HepG2 (cell line): ENCODE measurements around the gene CACNA2D3. TPM values are rescaled to one million over a fixed set of nuclear protein-coding genes. Genes with fewer than 3 reads are reported as not detected.

ENCODE experiments used
- ATAC-seq: fragments of 200-7000 bp; cut with Tn5 transposase; 3 replicates; pipeline ENCODE4 v1.9.1; 2020; ENCODE audit warnings: mild to moderate bottlenecking, moderate library complexity
- BruUV-seq: library from RNA; stranded (reverse); fragments of 400-500 nt; replicated peaks from 2 replicates; lab custom pipeline; 2021; lab: Mats Ljungman, UMichigan
- CTCF ChIA-PET: fragments of 300-600 bp; formaldehyde crosslinking; extraction: SDS; loops from one replicate; lab custom pipeline; 2021; ENCODE audit warnings: low total read pairs, inconsistent platforms, low intra/inter-chr PET ratio; lab: Yijun Ruan, JAX
- POLR2A ChIA-PET: fragments of 350-600 bp; sonication (Branson Sonifier 250); formaldehyde crosslinking; loops from one replicate; lab custom pipeline; 2020; ENCODE audit warnings: antibody characterized with exemption, inconsistent platforms; lab: Yijun Ruan, JAX
- DNase-seq: peaks from one replicate; pipeline ENCODE4 v3.0.0-alpha.2; 2015; ENCODE audit warnings: low spot score
- FAIRE-seq: peaks from 3 replicates; lab custom pipeline; 2011; peaks lifted over from hg19 to GRCh38; lab: Jason Lieb, UNC
- H2AFZ ChIP-seq: one replicate; pipeline ENCODE4 v1.6.1; 2011; ENCODE audit warnings: low read length, inconsistent platforms
- H3K27ac ChIP-seq: fragments of 300-600 bp; 3 replicates; pipeline ENCODE4 v1.8.0; 2011; ENCODE audit warnings: mixed run types, mild to moderate bottlenecking, mixed read lengths, low read length, inconsistent platforms; ENCODE audit not compliant: insufficient read depth; ENCODE audit errors: extremely low read length
- H3K27me3 ChIP-seq, 2 experiments: fragments of 200-600 bp in 1 of 2; 2 replicates in 1 of 2; 3 replicates in 1 of 2; pipeline versions ENCODE4 v1.6.0 to v1.8.0; 2011; ENCODE audit warnings: low read length in 2 of 2, mild to moderate bottlenecking in 2 of 2, moderate library complexity in 2 of 2, inconsistent platforms in 1 of 2; ENCODE audit not compliant: insufficient read depth in 2 of 2, control insufficient read depth in 1 of 2
- H3K36me3 ChIP-seq, 2 experiments: fragments of 200-600 bp in 1 of 2; replicated peaks in 1 of 2; 2 replicates in 1 of 2; 3 replicates in 1 of 2; pipeline versions ENCODE4 v1.5.1 to v1.8.0; 2011; ENCODE audit warnings: low read length in 2 of 2, inconsistent platforms in 1 of 2; ENCODE audit not compliant: insufficient read depth in 2 of 2, control insufficient read depth in 1 of 2
- H3K4me1 ChIP-seq: 2 replicates; pipeline ENCODE4 v1.5.1; 2012; ENCODE audit warnings: low read length, inconsistent platforms; ENCODE audit not compliant: insufficient read depth
- H3K4me2 ChIP-seq: 2 replicates; pipeline ENCODE4 v1.6.0; 2011; ENCODE audit warnings: low read depth, low read length, inconsistent platforms
- H3K4me3 ChIP-seq, 3 experiments: fragments of 200-600 bp in 1 of 3; sonication (generic), shearing (Covaris generic) in 1 of 3; replicated peaks in 1 of 3; 2 replicates each; pipeline ENCODE4 v1.5.1; 2011 to 2016; ENCODE audit warnings: low read length in 3 of 3, inconsistent platforms in 2 of 3, low read depth in 2 of 3, mild to moderate bottlenecking in 2 of 3, control low read depth in 1 of 3, mixed read lengths in 1 of 3; ENCODE audit not compliant: insufficient read depth in 1 of 3
- H3K79me2 ChIP-seq: one replicate; pipeline ENCODE4 v1.6.1; 2011; ENCODE audit warnings: low read length, inconsistent platforms; ENCODE audit not compliant: insufficient read depth
- H3K9ac ChIP-seq: 2 replicates; pipeline ENCODE4 v1.6.0; 2011; ENCODE audit warnings: mild to moderate bottlenecking, low read depth, low read length, inconsistent platforms; ENCODE audit not compliant: insufficient read depth
- H3K9me3 ChIP-seq: 2 replicates; pipeline ENCODE4 v1.5.1; 2012; ENCODE audit warnings: mild to moderate bottlenecking, low read length
- H4K20me1 ChIP-seq: 2 replicates; pipeline ENCODE4 v1.6.0; 2011; ENCODE audit warnings: inconsistent platforms, mild to moderate bottlenecking, low read length, moderate library complexity; ENCODE audit not compliant: insufficient read depth
- IRF1 ChIP-seq: sonication (generic); formaldehyde crosslinking; IDR thresholded peaks from 2 replicates; pipeline ENCODE4 v1.4.0; 2020; ENCODE audit warnings: low read depth, mild to moderate bottlenecking, missing genetic modification reagents
- NFE2L2 ChIP-seq: fragments of 150-350 bp; IDR thresholded peaks from 2 replicates; pipeline ENCODE4 v1.6.1; 2014; ENCODE audit warnings: low read length
- POGZ ChIP-seq: sonication (generic); formaldehyde crosslinking; IDR thresholded peaks from 2 replicates; pipeline ENCODE4 v1.4.0; 2020; ENCODE audit warnings: mild to moderate bottlenecking, missing genetic modification reagents
- REST ChIP-seq, 2 experiments: IDR thresholded peaks; 2 replicates each; pipeline ENCODE4 v1.6.1; 2011 to 2012; ENCODE audit warnings: low read length in 2 of 2, borderline replicate concordance in 1 of 2, low read depth in 1 of 2, mild to moderate bottlenecking in 1 of 2, moderate library complexity in 1 of 2
- SP5 ChIP-seq: IDR thresholded peaks from 2 replicates; pipeline ENCODE4 v1.6.1; 2016; ENCODE audit warnings: low read depth, borderline replicate concordance
- TAF15 ChIP-seq: fragments of 200-400 bp; formaldehyde crosslinking; IDR thresholded peaks from one replicate; pipeline ENCODE4 v1.6.1; 2018; ENCODE audit warnings: mild to moderate bottlenecking, low read depth, low read length; ENCODE audit not compliant: poor library complexity, severe bottlenecking
- ZBTB44 ChIP-seq: sonication (generic); formaldehyde crosslinking; IDR thresholded peaks from 2 replicates; pipeline ENCODE4 v1.4.0; 2020; ENCODE audit warnings: missing genetic modification reagents
- ZNF275 ChIP-seq: sonication (generic); formaldehyde crosslinking; IDR thresholded peaks from 2 replicates; pipeline ENCODE4 v1.8.0; 2022; ENCODE audit warnings: missing genetic modification reagents, mild to moderate bottlenecking, inconsistent platforms, borderline replicate concordance
- ZNF343 ChIP-seq: sonication (generic); formaldehyde crosslinking; IDR thresholded peaks from 2 replicates; pipeline ENCODE4 v1.4.0; 2020; ENCODE audit warnings: mild to moderate bottlenecking, missing genetic modification reagents
- ZNF431 ChIP-seq: sonication (generic); formaldehyde crosslinking; IDR thresholded peaks from 2 replicates; pipeline ENCODE4 v1.9.0; 2022; ENCODE audit warnings: missing genetic modification reagents, low read depth, mild to moderate bottlenecking, borderline replicate concordance
- ZNF720 ChIP-seq: sonication (generic); formaldehyde crosslinking; IDR thresholded peaks from 2 replicates; pipeline ENCODE4 v1.4.0; 2020; ENCODE audit warnings: missing genetic modification reagents
- WGBS: methylation state at CpG from one replicate; pipeline ENCODE4 v1.1.6; 2017; ENCODE audit warnings: low lambda C conversion rate; 5-methylcytosine and 5-hydroxymethylcytosine counted together
- in situ Hi-C: cut with HindIII; loops from 2 replicates; pipeline ENCODE4 v1.10.0; 2017; ENCODE audit warnings: low pct_unique_long_range_greater_than_20kb; ENCODE audit not compliant: extremely low pct_ligation_motif_present
- intact Hi-C: fragments of 100-400 bp; cut with micrococcal nuclease; formaldehyde crosslinking; loops from one replicate; pipeline ENCODE4 v1.10.0; 2022; ENCODE audit not compliant: unreplicated experiment
- polyA plus RNA-seq, 8 experiments: library from polyadenylated mRNA; depleted of rRNA in 3 of 8; stranded (reverse) in 7 of 8; unstranded in 1 of 8; fragments of >200 nt; fragmentation: Illumina TruSeq in 4 of 8; extraction: Trizol in 4 of 8; gene quantifications; 2 replicates each; pipeline versions ENCODE4 v1.2.1 to v1.2.3, GENCODE V29; 2011 to 2016; ENCODE audit warnings: low read depth in 4 of 8, missing spikeins in 1 of 8, mixed read lengths in 1 of 8; ENCODE audit not compliant: insufficient read depth in 1 of 8
- total RNA-seq, 5 experiments: library from RNA; depleted of rRNA; stranded (reverse); fragments of >200 nt; fragmentation: Illumina TruSeq; extraction: Trizol; gene quantifications; 2 replicates each; pipeline ENCODE4 v1.2.3, GENCODE V29; 2016; ENCODE audit warnings: low read depth in 1 of 5

Gene CACNA2D3
- total and polyA plus RNA-seq, 2 of the 13 experiments (the other 11 are each of a cell fraction or from before 2014, with no cell fraction given), result not detected

- intact Hi-C loops (no loop called here), in situ Hi-C loops (no loop called here)
- WGBS, result 1% methylated on average over 5 of the region's 5 CpGs
- Histone ChIP-seq H3K27ac (no peak overlapping the region), H3K79me2 (no peaks in the 10 kb centered on the region), H3K4me3 (no peak overlapping the region), H3K4me2 (no peak overlapping the region), H3K9me3 (no peaks in the 10 kb centered on the region), H3K4me1 (no peaks in the 10 kb centered on the region), H3K36me3 (no peaks in the 10 kb centered on the region), H3K27me3 (0 out of 5 replicates have a peak, but pooled peaks cover 0 to 2% of the 10 kb centered on the region in 2 experiments), H3K9ac (no peak overlapping the region), H4K20me1 (no peaks in the 10 kb centered on the region)
- FAIRE-seq, result no peak
- ChIA-PET POLR2A (no interaction called here), CTCF (no interaction called here)
- ATAC-seq, result no peak
- TF ChIP-seq ZNF343 (no peak), NFE2L2 (peak; percentile 35; the same call in 1 of the 2 replicates)
- TF ChIP-seq, all 625 proteins: peak for 1
- no peak overlapping the region for H2AFZ ChIP-seq
- no peak for DNase-seq
- BruUV-seq, result no TSS peak
These were observed 234.9 kb downstream of the CACNA2D3 start for GRCh38 chr3:54357301-54357700.

- Histone ChIP-seq H3K4me2 (no peak overlapping the region), H3K36me3 (no peaks in the 10 kb centered on the region), H4K20me1 (no peaks in the 10 kb centered on the region), H3K27me3 (0 out of 5 replicates have a peak, but pooled peaks cover 0 to 2% of the 10 kb centered on the region in 2 experiments), H3K27ac (no peak overlapping the region), H3K9ac (no peak overlapping the region), H3K4me1 (no peaks in the 10 kb centered on the region), H3K79me2 (no peaks in the 10 kb centered on the region), H3K9me3 (no peaks in the 10 kb centered on the region), H2AFZ (no peak overlapping the region), H3K4me3 (no peak overlapping the region)
- DNase-seq (no peak), FAIRE-seq (no peak), ATAC-seq (no peak)
- in situ Hi-C loops (no loop called here), intact Hi-C loops (no loop called here)
- ChIA-PET CTCF (no interaction called here), POLR2A (no interaction called here)
- WGBS, result 0% methylated on average over 4 of the region's 4 CpGs
- BruUV-seq, result no TSS peak
- TF ChIP-seq TAF15 (no peak), ZNF431 (CRISPR knock-in tag) (no peak), IRF1 (CRISPR knock-in tag) (no peak), SP5 (CRISPR knock-in tag) (no peak), ZNF275 (CRISPR knock-in tag) (no peak), REST (IDR thresholded peaks at IDR 0.05; ENCODE audit: borderline replicate concordance in 1 of 2, low read depth in 1 of 2, low read length in 2 of 2) (no peak), POGZ (CRISPR knock-in tag) (no peak), ZBTB44 (CRISPR knock-in tag) (no peak), ZNF720 (no peak)
These were observed 236.0 kb downstream of the CACNA2D3 start for GRCh38 chr3:54358316-54358715.
